ENCODE results near the gene SLC9A7. TPM values are rescaled to one million over a fixed set of nuclear protein-coding genes. Genes with fewer than 3 reads are reported as not detected.
"Not testable (repeated sequence)": the region's sequence is repeated elsewhere in the genome, so short reads cannot be mapped to it uniquely, and the experiment has no call there.

SLC9A7 gene
- total RNA-seq, 3 donors from 2014 or later, result 1.6 to 28.1 (median 12.8) TPM

DNA sequence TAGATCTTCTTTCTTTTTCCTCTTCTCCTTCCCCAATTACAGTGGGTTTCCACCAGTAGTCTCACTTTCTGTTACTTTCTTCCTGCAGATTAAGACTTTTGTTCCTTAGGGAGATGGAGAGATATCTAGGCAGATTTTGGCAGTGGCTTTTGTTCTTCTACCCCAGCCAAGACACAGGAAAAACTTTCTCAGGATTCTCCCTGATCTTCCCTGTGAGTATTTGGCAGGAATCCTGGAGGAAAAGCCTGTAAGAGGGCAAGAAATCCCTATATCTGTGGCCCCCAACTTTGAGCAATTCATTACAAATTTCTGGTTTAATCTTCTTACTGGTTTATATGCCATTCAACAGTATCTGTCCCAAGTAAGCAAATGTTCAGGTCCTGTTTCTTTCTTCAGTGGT, 21.9 kb downstream of the SLC9A7 start:
- DNase-seq (ENCODE audit: low spot score in 2 of 2), result no peak
- TF ChIP-seq POLR2A (IDR thresholded peaks at IDR 0.05), result no peak
- no peak for TF ChIP-seq POLR2AphosphoS5 (IDR thresholded peaks at IDR 0.05)
- TF ChIP-seq, protein P1, sequence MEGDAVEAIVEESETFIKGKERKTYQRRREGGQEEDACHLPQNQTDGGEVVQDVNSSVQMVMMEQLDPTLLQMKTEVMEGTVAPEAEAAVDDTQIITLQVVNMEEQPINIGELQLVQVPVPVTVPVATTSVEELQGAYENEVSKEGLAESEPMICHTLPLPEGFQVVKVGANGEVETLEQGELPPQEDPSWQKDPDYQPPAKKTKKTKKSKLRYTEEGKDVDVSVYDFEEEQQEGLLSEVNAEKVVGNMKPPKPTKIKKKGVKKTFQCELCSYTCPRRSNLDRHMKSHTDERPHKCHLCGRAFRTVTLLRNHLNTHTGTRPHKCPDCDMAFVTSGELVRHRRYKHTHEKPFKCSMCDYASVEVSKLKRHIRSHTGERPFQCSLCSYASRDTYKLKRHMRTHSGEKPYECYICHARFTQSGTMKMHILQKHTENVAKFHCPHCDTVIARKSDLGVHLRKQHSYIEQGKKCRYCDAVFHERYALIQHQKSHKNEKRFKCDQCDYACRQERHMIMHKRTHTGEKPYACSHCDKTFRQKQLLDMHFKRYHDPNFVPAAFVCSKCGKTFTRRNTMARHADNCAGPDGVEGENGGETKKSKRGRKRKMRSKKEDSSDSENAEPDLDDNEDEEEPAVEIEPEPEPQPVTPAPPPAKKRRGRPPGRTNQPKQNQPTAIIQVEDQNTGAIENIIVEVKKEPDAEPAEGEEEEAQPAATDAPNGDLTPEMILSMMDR (IDR thresholded peaks at IDR 0.05), result no peak
- Histone ChIP-seq H3K4me1 (no peaks in the 10 kb centered on the region), H3K36me3 (no peaks in the 10 kb centered on the region), H3K9me3 (peaks cover 15 to 41% of the 10 kb centered on the region in 2 donors), H3K4me3 (no peak overlapping the region), H3K27ac (no peak overlapping the region), H3K27me3 (no peaks in the 10 kb centered on the region)
- intact Hi-C loops (cut with DNase I; ENCODE audit: low total_unique reads), result loop anchor here (2.0 kb wide), 1 partner anchor 16 kb away; no protein-coding TSS in a partner anchor

DNA sequence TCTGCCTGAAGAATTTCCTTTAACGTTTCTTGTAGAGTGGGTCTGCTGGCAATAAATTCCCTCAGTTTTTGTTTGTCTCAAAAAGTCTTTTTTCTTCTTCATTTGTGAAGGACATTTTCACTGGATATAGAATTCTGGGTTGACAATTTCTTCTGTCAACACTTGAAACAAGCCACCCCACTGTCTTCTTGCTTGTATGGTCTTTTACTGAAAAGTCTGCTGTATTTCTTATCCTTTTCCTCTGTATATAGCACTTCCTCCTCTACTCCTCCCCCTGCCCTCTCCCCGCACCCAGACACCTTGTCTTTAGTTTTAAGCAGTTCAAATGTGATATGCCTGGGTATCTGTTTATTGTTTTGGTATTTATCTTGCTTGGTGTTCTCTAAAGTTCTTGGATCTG, 23.3 kb downstream of the SLC9A7 start:
- DNase-seq (ENCODE audit: low spot score in 2 of 2), result no peak
- Histone ChIP-seq H3K9me3 (peaks cover 15 to 38% of the 10 kb centered on the region in 2 donors), H3K36me3 (no peaks in the 10 kb centered on the region), H3K27me3 (no peaks in the 10 kb centered on the region), H3K4me1 (no peaks in the 10 kb centered on the region), H3K27ac (no peak overlapping the region), H3K4me3 (no peak overlapping the region)
- intact Hi-C loops (cut with DNase I; ENCODE audit: low total_unique reads), result loop anchor here (2.0 kb wide), 1 partner anchor 15 kb away; no protein-coding TSS in a partner anchor
- TF ChIP-seq POLR2AphosphoS5 (IDR thresholded peaks at IDR 0.05) (no peak), POLR2A (IDR thresholded peaks at IDR 0.05) (no peak)
- TF ChIP-seq, protein P1 (IDR thresholded peaks at IDR 0.05), result no peak

DNA sequence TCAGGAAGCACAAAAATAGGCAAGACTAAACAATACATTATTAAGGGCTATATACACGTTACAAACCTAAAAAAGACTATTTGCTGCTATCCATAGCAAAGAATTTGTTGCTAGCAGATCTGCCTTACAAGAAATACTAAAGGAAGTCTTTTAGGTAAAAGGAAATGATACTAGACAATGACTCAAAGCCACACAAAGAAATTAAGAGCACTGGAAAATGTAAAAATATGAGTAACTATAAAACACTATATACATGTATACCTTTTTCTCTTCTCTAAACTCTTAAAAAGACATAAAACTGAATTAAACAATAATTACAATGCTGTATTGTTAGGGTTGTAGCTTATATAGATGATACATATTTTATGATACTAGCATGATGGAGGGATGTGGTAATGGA, 25.7 kb downstream of the SLC9A7 start:
- Histone ChIP-seq H3K27me3 (no peaks in the 10 kb centered on the region), H3K36me3 (no peaks in the 10 kb centered on the region), H3K4me1 (no peaks in the 10 kb centered on the region), H3K27ac (no peak overlapping the region), H3K4me3 (no peak overlapping the region), H3K9me3 (peaks cover 15 to 34% of the 10 kb centered on the region in 2 donors)
- intact Hi-C loops (cut with DNase I; ENCODE audit: low total_unique reads), result no loop called here
- TF ChIP-seq, protein P1 (IDR thresholded peaks at IDR 0.05), result no peak
- TF ChIP-seq POLR2A (IDR thresholded peaks at IDR 0.05) (no peak), POLR2AphosphoS5 (IDR thresholded peaks at IDR 0.05) (no peak)
- no peak for DNase-seq (ENCODE audit: low spot score in 2 of 2)

DNA sequence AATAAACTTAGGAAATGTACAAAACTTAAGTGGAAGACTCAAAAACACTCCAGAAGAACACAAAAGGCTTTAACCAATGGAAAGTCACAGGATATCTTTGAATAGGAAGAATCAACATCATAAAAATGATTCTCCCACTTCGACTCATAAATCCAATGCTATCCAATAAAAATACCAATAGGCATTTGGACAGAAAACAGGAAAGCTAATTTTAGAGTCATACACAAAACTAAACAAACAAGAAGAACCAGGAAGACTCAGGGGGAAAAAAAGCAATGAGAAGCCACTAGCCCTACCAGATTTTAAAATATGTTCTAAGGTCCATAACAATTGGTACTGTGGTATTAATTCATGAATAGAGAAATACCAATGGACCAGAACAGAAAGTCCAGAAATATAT, 28.2 kb downstream of the SLC9A7 start:
- no peaks in the 10 kb centered on the region for H3K4me1 ChIP-seq

DNA sequence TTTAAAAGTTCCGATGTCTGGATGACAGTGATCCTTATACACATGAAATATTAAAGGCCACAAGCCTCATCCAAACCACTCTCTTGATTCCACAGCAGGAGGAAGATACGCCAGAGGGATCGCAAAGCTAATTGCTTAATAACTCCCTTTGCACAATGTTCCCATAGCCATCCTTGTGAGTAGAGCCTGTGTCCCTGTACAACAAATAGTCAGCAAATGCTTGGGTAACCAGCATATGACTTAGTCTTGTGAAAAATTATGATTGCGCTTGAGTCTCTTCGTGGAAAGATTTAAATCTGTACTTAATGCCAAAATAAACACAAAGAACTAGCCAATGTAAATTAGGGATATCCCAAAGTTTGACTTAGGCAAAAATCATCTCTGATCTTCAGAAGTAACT, 31.5 kb downstream of the SLC9A7 start:
- intact Hi-C loops (cut with DNase I; ENCODE audit: low total_unique reads), result no loop called here
- peak overlapping the region in 1 of 2 donors; percentile 46 for H3K27ac ChIP-seq
- no peak overlapping the region for H3K4me3 ChIP-seq
- no peaks in the 10 kb centered on the region for H3K9me3 ChIP-seq
- no peak for DNase-seq (ENCODE audit: low spot score in 2 of 2)
- no peaks in the 10 kb centered on the region for H3K4me1 ChIP-seq
- peaks cover 0 to 10% of the 10 kb centered on the region in 2 donors for H3K27me3 ChIP-seq
- H3K36me3 ChIP-seq, result no peaks in the 10 kb centered on the region
- TF ChIP-seq, protein P1 (IDR thresholded peaks at IDR 0.05), result no peak
- TF ChIP-seq POLR2A (IDR thresholded peaks at IDR 0.05) (no peak), POLR2AphosphoS5 (IDR thresholded peaks at IDR 0.05) (no peak)

More for the DNA sequence above, 28.2 kb downstream of the SLC9A7 start:
- Histone ChIP-seq H3K9me3 (peaks cover 4 to 20% of the 10 kb centered on the region in 2 donors), H3K36me3 (no peaks in the 10 kb centered on the region), H3K4me3 (no peak overlapping the region), H3K27me3 (peaks cover 0 to 1% of the 10 kb centered on the region in 2 donors), H3K27ac (no peak overlapping the region)
- intact Hi-C loops (cut with DNase I; ENCODE audit: low total_unique reads), result no loop called here
- TF ChIP-seq POLR2A (IDR thresholded peaks at IDR 0.05), result no peak
- no peak for TF ChIP-seq POLR2AphosphoS5 (IDR thresholded peaks at IDR 0.05)
- TF ChIP-seq, protein P1 (IDR thresholded peaks at IDR 0.05), result no peak
- DNase-seq (ENCODE audit: low spot score in 2 of 2), result no peak

DNA sequence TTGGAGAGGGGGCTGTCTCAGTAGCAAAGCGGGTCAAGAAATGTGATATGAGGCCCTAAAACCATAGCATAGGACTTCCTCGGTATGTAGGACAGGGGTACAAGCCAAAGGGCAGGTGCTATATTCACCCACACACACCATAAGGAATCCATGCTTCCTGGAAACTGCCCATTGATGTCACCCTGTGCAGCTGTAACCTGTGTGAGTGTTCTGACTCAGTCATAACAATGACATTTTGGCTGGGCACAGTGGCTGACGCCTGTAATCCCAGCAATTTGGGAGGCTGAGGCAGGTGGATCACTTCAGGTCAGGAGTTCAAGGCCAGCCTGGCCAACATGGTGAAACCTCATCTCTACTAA, 35.4 kb downstream of the SLC9A7 start:
- H3K27me3 ChIP-seq, result peaks cover 0 to 14% of the 10 kb centered on the region in 2 donors
- H3K9me3 ChIP-seq; H3K27ac ChIP-seq; intact Hi-C loops (cut with DNase I; ENCODE audit: low total_unique reads); DNase-seq (ENCODE audit: low spot score in 2 of 2); H3K4me3 ChIP-seq; H3K36me3 ChIP-seq; H3K4me1 ChIP-seq: not testable (repeated sequence)
